GM18858 (cell line): ENCODE results near the gene C17orf50.

ENCODE experiments used
- ATAC-seq: cut with Tn5 transposase; IDR thresholded peaks from one replicate; pipeline ENCODE4 v1.9.1; 2021; ENCODE audit not compliant: unreplicated experiment

The C17orf50 gene

DNA sequence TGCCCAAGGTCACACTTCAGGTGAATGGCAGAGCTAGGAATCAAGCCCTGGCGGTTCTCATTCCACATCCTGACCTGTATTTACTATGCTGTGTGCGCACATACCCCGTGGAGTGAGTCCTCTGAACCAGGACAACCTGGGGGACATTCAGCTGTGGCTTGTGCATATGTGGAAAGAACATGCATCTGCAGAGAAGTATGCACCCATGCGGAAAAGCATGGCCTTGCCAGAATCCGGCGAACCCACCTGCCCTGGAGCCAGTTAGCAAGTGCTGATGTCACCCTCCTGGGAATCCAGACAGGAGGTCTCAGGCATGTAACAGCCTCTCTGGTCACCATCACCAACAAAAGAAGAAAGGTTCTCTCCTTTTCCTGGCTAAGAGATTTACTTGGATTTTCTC, 27.3 kb upstream of the C17orf50 start:
- no peak for ATAC-seq

GRCh38 chr17:35734396-35734795, 26.3 kb upstream of the C17orf50 start:
- ATAC-seq = no peak

- no peak for ATAC-seq
Observed at GRCh38 chr17:35735036-35735805, 25.5 kb upstream of the C17orf50 start.

DNA sequence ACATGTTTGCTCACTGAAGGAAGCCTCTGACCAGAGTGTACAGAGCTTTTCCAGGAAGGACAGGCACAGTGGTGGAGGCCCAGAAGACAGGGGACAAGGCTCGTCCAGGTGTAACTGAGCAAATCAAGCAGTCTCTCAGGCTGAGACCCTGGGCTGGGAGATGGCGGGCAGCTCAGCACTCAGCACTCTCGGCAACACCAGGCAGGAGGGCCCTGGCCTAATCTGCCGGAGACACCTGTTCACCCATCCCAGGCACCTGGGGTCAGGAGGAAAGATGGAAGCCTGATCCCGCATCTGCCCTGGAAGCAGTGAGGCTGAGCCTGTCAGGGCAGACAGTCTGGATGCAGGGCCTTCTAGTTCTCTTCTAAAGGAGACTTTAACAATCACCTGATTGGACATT, 24.5 kb upstream of the C17orf50 start:
- ATAC-seq = no peak

DNA sequence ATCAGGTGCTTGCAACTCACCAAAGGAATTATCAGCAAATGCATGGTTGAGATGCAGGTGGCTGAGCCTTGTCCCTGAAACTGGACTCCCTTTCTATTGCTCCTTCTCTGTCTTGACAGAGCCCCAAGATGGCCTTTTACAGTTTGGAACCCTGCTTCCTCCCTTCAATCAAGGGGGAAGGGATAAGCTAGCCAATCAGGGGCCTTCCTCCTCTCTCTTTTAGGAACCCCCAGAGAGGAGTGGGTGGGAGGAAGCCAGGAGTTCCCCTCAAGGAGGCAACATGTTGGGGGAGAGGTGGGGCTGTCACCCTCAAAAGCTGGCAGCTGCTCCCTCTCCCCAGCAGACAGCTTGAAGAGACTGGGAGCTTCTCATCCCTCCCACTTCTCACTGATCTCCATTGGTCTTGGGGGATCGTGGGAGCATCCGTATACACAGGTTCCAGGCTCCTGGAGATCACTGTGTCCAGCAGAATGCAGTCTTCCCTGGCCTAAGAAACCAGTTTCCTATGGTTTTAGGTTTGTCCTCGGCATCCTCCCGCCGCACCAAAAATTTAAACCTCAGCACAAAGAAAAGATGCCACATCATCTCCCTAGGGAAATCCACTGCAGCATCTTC, 22.1 kb upstream of the C17orf50 start:
- no peak for ATAC-seq

DNA sequence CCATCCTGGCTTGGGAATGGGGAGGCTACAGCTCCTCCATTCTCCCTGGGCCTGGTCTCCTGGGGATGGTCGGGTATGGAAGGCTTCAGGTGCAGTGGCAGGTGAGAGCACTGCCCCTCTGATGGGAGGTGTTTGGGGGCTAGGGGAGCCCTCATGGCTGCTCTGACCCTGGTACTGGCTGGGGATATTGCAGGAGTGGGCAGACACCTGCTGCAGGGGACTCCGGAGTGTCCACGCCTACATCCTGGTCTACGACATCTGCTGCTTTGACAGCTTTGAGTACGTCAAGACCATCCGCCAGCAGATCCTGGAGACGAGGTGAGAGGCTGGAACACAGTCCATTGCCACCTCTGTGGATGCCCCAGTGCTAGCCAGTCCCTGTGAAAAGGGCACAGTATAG, 20.5 kb upstream of the C17orf50 start:
- ATAC-seq = no peak

DNA sequence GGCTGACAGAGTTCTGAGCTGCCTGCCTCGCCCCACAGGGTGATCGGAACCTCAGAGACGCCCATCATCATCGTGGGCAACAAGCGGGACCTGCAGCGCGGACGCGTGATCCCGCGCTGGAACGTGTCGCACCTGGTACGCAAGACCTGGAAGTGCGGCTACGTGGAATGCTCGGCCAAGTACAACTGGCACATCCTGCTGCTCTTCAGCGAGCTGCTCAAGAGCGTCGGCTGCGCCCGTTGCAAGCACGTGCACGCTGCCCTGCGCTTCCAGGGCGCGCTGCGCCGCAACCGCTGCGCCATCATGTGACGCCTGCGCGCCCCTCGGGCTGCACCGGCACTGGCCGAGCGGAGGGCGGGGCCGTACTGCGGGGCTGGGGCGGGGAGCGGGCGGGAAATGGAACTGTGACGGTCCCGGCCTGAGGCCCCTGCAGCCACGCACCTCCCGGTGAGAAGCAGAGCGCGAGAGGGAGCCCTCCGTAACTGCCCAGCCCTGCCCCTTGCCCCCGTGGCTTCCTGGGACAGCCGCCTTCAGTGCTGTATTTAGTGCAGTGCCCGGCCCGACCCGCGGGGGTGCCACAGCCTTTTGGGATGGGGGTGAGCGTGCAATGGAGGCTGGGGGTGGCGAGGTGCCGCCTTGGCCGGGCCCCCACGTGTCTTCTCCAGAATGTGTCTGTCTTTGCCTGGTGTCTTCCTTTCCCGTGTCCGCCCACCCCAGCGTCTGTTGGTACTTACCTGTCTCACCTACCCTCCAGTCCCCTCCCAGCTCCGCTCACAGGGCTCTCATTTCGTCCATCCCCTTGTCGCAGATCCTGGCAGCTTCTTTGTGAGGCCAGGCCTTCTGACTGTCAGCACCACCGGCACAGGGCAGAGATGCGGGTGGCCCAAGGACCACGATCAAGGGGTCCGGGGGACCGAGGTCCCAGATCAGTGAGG, 19.4 kb upstream of the C17orf50 start:
- no peak for ATAC-seq

- no peak for ATAC-seq
Observed at GRCh38 chr17:35742496-35742895, 18.2 kb upstream of the C17orf50 start.

GRCh38 chr17:35742896-35743477, 17.7 kb upstream of the C17orf50 start:
- ATAC-seq = no peak

GRCh38 chr17:35743626-35744328, 16.9 kb upstream of the C17orf50 start:
- no peak for ATAC-seq

DNA sequence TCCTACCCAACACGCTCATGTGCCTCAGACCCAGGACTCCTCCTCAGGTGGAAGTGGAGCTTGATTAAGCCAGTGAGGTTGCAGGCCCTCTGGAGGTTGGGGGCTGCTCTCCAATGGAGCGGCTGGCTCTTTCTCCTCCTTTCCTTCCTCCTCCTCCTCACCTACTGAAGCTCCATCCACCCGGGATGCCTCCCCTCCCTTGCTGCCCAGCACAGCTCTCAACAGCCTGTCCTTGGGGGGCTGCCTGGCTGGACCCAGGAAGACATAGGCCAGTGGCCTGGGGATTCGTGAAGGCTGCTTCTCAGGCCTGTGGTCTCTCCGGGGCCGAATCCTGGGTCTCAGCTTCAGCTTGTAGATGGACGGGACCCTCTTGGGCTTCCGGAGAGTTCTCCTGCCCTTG, 15.9 kb upstream of the C17orf50 start:
- ATAC-seq = no peak

DNA sequence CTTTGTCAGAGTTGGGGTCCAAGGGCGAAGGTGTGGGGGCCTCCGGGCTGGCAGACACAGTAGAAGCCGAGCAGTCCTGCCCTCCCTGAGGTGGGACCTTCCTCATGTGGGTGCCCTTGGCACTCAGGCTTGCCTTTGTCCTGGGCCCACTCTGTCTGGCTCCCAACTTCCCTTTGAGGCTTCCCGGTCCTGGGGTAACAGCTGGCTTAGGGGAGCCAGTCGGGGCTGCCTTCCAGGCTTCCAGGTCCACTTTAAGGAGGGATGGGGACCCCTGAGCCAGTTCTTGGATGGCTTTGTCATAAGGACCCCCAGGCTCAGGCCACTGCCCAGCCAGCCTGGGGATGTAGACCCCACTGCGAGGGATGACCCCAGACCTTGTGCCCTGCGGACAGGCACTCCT, 15.4 kb upstream of the C17orf50 start:
- ATAC-seq = no peak

- no peak for ATAC-seq
Observed at GRCh38 chr17:35745749-35746320, 14.9 kb upstream of the C17orf50 start.

- ATAC-seq = no peak
Observed at GRCh38 chr17:35747540-35748017, 13.1 kb upstream of the C17orf50 start.

DNA sequence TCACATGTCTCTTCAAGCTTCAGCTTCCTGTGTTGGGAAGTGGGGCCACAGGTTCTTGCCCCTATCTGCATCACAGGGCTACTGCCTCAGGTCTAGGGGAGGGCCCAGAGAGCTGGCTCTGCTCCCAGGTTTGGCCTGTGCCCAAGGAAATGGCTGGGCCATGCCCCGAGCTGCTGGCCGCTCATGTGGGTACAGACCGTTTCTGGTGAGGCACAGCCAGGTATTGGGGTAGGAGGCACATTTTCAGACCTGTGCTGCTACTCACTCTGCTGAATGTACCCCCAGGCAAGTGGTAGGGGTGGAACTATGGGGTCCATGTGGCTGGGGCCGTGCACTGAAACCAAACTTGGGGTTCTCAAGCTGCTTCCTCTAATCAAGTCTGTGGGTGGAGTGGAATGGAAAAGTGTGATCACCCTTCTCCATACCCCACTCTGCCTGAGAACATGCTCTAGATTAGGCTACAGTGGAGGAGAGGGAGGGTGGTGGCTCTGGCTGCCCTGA, 12.3 kb upstream of the C17orf50 start:
- ATAC-seq = no peak

DNA sequence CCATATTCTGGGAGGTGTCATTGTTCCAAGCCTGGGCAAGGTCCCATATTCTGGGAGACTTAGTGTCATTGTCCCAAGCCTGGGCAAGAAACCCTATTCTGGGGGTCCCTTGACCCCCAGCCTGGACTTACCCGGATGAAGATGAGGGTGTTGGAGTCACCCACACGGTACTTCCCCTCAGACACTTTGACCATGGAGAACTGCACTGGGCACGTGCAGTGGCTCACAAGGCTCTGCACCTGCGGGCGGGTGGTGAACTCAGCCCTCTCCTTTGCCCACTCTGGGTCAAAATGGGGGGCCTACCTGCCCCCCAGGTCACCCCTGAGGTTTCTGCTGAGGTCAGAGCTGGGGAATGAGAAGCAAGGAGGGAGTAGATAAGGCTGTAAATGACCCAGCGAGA, 11.7 kb upstream of the C17orf50 start:
- ATAC-seq = no peak

DNA sequence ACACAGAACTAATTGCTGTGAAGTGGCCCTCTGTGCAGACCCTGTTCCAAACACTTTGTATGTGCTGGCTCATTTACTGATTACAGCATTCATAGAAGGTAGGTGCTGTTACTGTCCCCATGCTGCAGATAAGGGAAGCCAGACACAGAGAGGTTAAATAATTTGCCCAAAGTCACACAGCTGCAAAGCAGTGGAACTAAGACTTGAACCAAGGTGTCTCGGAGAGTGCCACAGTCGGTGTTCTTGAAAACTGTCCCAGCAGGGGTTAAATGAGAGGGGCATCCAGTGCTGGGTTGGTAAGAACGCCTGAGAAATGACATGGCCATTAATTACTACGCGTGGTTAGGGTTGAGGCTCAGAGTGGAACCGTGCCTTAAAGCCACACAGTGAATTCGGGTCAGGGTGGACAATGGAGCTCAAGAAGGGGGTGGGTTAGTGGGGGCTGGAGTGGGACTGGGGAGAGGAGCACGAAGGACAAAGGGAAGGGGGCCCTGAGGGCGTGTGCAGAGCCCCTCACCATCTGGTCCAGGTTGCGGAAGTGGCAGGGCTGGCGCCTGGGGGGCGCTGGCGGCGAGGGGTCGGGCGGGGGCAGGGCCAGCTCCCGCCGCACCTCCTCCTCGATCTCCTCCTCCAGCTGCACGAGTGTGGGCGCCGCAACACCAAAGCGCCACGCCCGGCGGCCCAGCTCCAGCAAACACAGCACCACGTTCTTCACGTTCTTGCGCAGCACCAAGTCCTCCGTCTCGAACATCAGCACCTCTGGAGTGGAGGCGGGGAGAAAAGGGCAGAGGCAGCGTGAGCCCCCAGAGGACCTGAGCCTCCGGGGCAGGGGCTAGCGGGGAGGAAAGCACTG, 10.9 kb upstream of the C17orf50 start:
- ATAC-seq = no peak

DNA sequence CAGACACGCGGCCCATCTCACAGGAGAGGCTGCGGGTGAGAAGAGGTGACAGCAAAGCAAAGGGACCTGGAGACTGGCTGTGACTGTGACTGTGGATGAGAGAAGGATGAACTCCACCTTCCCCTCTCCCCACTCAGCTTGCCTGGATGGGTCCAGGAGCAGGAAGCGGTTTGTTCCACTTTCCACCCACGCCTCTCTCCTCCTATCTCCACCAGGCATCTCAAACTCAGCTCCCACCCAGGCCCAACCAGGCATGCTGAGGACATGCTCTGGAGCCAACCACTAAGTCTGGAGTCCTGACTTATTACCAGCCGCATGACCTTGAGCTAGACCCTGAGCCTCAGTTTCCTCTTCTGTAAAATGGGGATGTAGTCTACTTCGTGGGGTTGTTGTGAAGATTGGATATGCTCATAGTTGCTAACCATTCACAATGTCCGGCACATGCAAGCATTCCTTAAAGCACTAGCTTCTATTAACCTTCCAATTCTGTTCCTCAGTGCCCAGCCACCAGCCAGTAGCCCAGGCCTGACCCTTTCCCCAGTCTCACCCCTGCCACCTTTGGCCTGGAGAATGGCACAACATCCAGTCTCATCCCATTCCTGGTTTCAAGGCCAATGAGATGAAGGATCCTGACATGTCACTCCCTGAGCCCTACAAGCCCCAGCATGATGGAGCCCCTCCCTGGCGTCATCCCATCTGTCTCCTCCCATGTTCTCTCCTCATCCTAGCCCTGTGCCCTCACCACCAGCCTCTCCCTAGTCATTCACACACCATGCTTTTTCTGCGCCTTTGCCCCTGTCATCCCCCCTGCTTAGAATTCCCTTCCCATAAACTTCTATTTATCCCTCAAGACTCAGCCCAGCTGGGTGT, 9.9 kb upstream of the C17orf50 start:
- ATAC-seq = no peak
